MCF 10A (cell line): ENCODE results near the gene AGAP5. TPM values are rescaled to one million over a fixed set of nuclear protein-coding genes. Genes with fewer than 3 reads are reported as not detected.

Source experiments
- BruUV-seq: library from RNA; stranded (reverse); fragments of 400-500 nt; replicated peaks from 2 replicates; lab custom pipeline; 2021; lab: Mats Ljungman, UMichigan
- CTCF ChIA-PET: fragments of 300-600 bp; sonication (Branson Sonifier 250); formaldehyde crosslinking; extraction: SDS; loops from one replicate; lab custom pipeline; 2021; ENCODE audit warnings: antibody characterized with exemption, inconsistent platforms; lab: Yijun Ruan, JAX
- POLR2A ChIA-PET: fragments of 300-600, 350-650 bp; sonication (Branson Sonifier 250); formaldehyde crosslinking; extraction: SDS; loops from one replicate; lab custom pipeline; 2020; ENCODE audit warnings: antibody characterized with exemption, inconsistent platforms; lab: Yijun Ruan, JAX
- DNase-seq: peaks from one replicate; pipeline ENCODE4 v3.0.0-alpha.2; 2018; ENCODE audit not compliant: unreplicated experiment
- H3K27ac Mint-ChIP-seq: one replicate; pipeline ENCODE4 v1.8.0; 2022; ENCODE audit warnings: mild to moderate bottlenecking, low read depth, mixed read lengths; ENCODE audit not compliant: unreplicated experiment
- H3K27me3 Mint-ChIP-seq: one replicate; pipeline ENCODE4 v1.8.0; 2022; ENCODE audit warnings: mixed read lengths; ENCODE audit not compliant: insufficient read depth, unreplicated experiment
- H3K36me3 Mint-ChIP-seq: one replicate; pipeline ENCODE4 v1.8.0; 2022; ENCODE audit warnings: mild to moderate bottlenecking, moderate library complexity, mixed read lengths; ENCODE audit not compliant: insufficient read depth, unreplicated experiment
- H3K4me1 Mint-ChIP-seq: one replicate; pipeline ENCODE4 v1.8.0; 2022; ENCODE audit warnings: mixed read lengths; ENCODE audit not compliant: insufficient read depth, unreplicated experiment
- H3K4me3 Mint-ChIP-seq: one replicate; pipeline ENCODE4 v1.8.0; 2022; ENCODE audit warnings: mild to moderate bottlenecking, moderate library complexity, mixed read lengths; ENCODE audit not compliant: unreplicated experiment
- H3K9me3 Mint-ChIP-seq: one replicate; pipeline ENCODE4 v1.8.0; 2022; ENCODE audit warnings: mixed read lengths; ENCODE audit not compliant: unreplicated experiment
- CTCF ChIP-seq: fragments of 200-600 bp; IDR thresholded peaks from one replicate; pipeline ENCODE4 v1.8.0; 2022; ENCODE audit warnings: antibody characterized with exemption, mild to moderate bottlenecking; ENCODE audit not compliant: unreplicated experiment
- intact Hi-C: fragments of 100-400 bp; cut with micrococcal nuclease; formaldehyde crosslinking; loops from 2 replicates; pipeline ENCODE4 v1.14.1; 2022
- total RNA-seq: library from RNA; stranded (reverse); gene quantifications from 2 replicates; pipeline ENCODE4 v1.2.3, GENCODE V29; 2022

Gene AGAP5
- total RNA-seq, 1 experiment from 2014 or later, result 16.0 TPM

GRCh38 chr10:73629165-73629564 lies 68.7 kb downstream of the AGAP5 start:
- H3K27ac Mint-ChIP-seq, result no peak overlapping the region
- no peaks in the 10 kb centered on the region for H3K27me3 Mint-ChIP-seq
- peaks cover 8% of the 10 kb centered on the region for H3K4me1 Mint-ChIP-seq
- no peaks in the 10 kb centered on the region for H3K9me3 Mint-ChIP-seq
- no TSS peak for BruUV-seq
- no peak for DNase-seq
- intact Hi-C loops, result no loop called here
- TF ChIP-seq CTCF, result no peak
- ChIA-PET POLR2A (interaction anchor here (0.5 to 6.8 kb wide), 4 partner anchors 9 to 366 kb away, joined by 3 to 43 read pairs (median 3); no protein-coding TSS in a partner anchor), CTCF (interaction anchor here (0.5 to 3.1 kb wide), 4 partner anchors 15 to 365 kb away, joined by 3 to 14 read pairs (median 6); no protein-coding TSS in a partner anchor)
- H3K4me3 Mint-ChIP-seq, result no peak overlapping the region
- H3K36me3 Mint-ChIP-seq, result peaks cover 7% of the 10 kb centered on the region

- DNase-seq, result peak; percentile 33
- no peak overlapping the region for H3K4me3 Mint-ChIP-seq
- peaks cover 8% of the 10 kb centered on the region for H3K4me1 Mint-ChIP-seq
- no peaks in the 10 kb centered on the region for H3K9me3 Mint-ChIP-seq
- no TSS peak for BruUV-seq
- ChIA-PET CTCF (interaction anchor here (1.1 to 3.1 kb wide), 2 partner anchors 16 to 18 kb away, joined by 3 to 14 read pairs; no protein-coding TSS in a partner anchor), POLR2A (interaction anchor here (1.2 to 6.8 kb wide), 6 partner anchors 15 to 111 kb away, joined by 3 to 43 read pairs (median 4); partner anchors contain the start of gene USP54)
- H3K27me3 Mint-ChIP-seq, result no peaks in the 10 kb centered on the region
- no peak for TF ChIP-seq CTCF
- H3K27ac Mint-ChIP-seq, result no peak overlapping the region
- intact Hi-C loops, result no loop called here
- H3K36me3 Mint-ChIP-seq, result peaks cover 7% of the 10 kb centered on the region
These were observed 69.5 kb downstream of the AGAP5 start for GRCh38 chr10:73628405-73628804.

- Mint-ChIP-seq H3K27me3 (no peaks in the 10 kb centered on the region), H3K4me3 (peak overlapping the region; percentile 28), H3K9me3 (no peaks in the 10 kb centered on the region), H3K36me3 (peaks cover 7% of the 10 kb centered on the region), H3K27ac (no peak overlapping the region), H3K4me1 (peaks cover 8% of the 10 kb centered on the region)
- no peak for TF ChIP-seq CTCF
- BruUV-seq, result no TSS peak
- DNase-seq, result no peak
- POLR2A ChIA-PET, result interaction anchor here (0.7 to 6.8 kb wide), 8 partner anchors 9 to 374 kb away, joined by 3 to 43 read pairs (median 4); partner anchors contain the start of gene USP54
- intact Hi-C loops, result no loop called here
- CTCF ChIA-PET, result interaction anchor here (0.6 to 3.1 kb wide), 8 partner anchors 17 to 386 kb away, joined by 3 to 14 read pairs (median 3); no protein-coding TSS in a partner anchor
These were observed 70.6 kb downstream of the AGAP5 start for GRCh38 chr10:73627300-73627699.

- H3K4me3 Mint-ChIP-seq, result peak overlapping the region; percentile 95
- peak; percentile 98 for DNase-seq
- H3K9me3 Mint-ChIP-seq, result no peaks in the 10 kb centered on the region
- TSS peak; percentile 86 for BruUV-seq
- intact Hi-C loops, result loop anchor here (1.0 kb wide), 1 partner anchor 97 kb away; no protein-coding TSS in a partner anchor
- peaks cover 8% of the 10 kb centered on the region for H3K4me1 Mint-ChIP-seq
- H3K27ac Mint-ChIP-seq, result peak overlapping the region; percentile 100
- ChIA-PET CTCF (interaction anchor here (0.6 to 2.8 kb wide), 2 partner anchors 97 to 336 kb away, joined by 3 to 13 read pairs; no protein-coding TSS in a partner anchor), POLR2A (interaction anchor here (0.7 to 6.8 kb wide), 21 partner anchors 9 to 488 kb away, joined by 3 to 43 read pairs (median 5); partner anchors contain the start of genes DNAJC9, MRPS16, PPP3CB and USP54)
- H3K27me3 Mint-ChIP-seq, result no peaks in the 10 kb centered on the region
- H3K36me3 Mint-ChIP-seq, result peaks cover 7% of the 10 kb centered on the region
- TF ChIP-seq CTCF, result no peak
These were observed 71.8 kb downstream of the AGAP5 start for GRCh38 chr10:73625884-73626752.
